ENCODE data around the gene KCNH1. TPM values are rescaled to one million over a fixed set of nuclear protein-coding genes. Genes with fewer than 3 reads are reported as not detected.

Gene KCNH1
- total RNA-seq, 4 donors from 2014 or later = 0.29 to 0.67 (median 0.38) TPM

GRCh38 chr1:210915890-210916507 lies 217.9 kb downstream of the KCNH1 start:
- Histone ChIP-seq H3K4me1 (no peaks in the 10 kb centered on the region), H3K4me3 (no peak overlapping the region), H3K36me3 (no peaks in the 10 kb centered on the region), H3K9me3 (no peaks in the 10 kb centered on the region), H3K27me3 (no peaks in the 10 kb centered on the region), H3K27ac (peak overlapping the region in 1 of 4 donors; percentile 31)
- intact Hi-C loops (cut with DNase I; ENCODE audit: low total_unique reads) = loop anchor here (10.0 kb wide), 1 partner anchor 209 kb away; no protein-coding TSS in a partner anchor
- TF ChIP-seq CTCF (IDR thresholded peaks at IDR 0.05 in 4 of 5, conservative IDR thresholded peaks at IDR 0.05 in 1 of 5) (no peak), POLR2A (IDR thresholded peaks at IDR 0.05) (no peak)
- DNase-seq = peak in 1 of 2 donors; percentile 25
- peak in 1 of 2 donors; percentile 50 for ATAC-seq
- in situ Hi-C loops (cut with MboI; ENCODE audit: low sequenced_read_pairs in 4 of 4) = no loop called here

GRCh38 chr1:210912752-210913151 lies 221.2 kb downstream of the KCNH1 start:
- in situ Hi-C loops (cut with MboI; ENCODE audit: low sequenced_read_pairs in 4 of 4) = no loop called here
- DNase-seq = no peak
- no peaks in the 10 kb centered on the region for H3K4me1 ChIP-seq
- no peak for ATAC-seq
- no peaks in the 10 kb centered on the region for H3K27me3 ChIP-seq
- no peak overlapping the region for H3K4me3 ChIP-seq
- H3K36me3 ChIP-seq = no peaks in the 10 kb centered on the region
- intact Hi-C loops (cut with DNase I; ENCODE audit: low total_unique reads) = loop anchor here (10.0 kb wide), 1 partner anchor 212 kb away; no protein-coding TSS in a partner anchor
- TF ChIP-seq CTCF (IDR thresholded peaks at IDR 0.05 in 4 of 5, conservative IDR thresholded peaks at IDR 0.05 in 1 of 5) (no peak), POLR2A (IDR thresholded peaks at IDR 0.05) (no peak)
- no peaks in the 10 kb centered on the region for H3K9me3 ChIP-seq
- H3K27ac ChIP-seq = no peak overlapping the region

GRCh38 chr1:210910020-210910575 lies 223.8 kb downstream of the KCNH1 start:
- ATAC-seq (peak; percentile 52 to 55), DNase-seq (no peak)
- TF ChIP-seq CTCF (IDR thresholded peaks at IDR 0.05 in 4 of 5, conservative IDR thresholded peaks at IDR 0.05 in 1 of 5) = no peak
- no peak for TF ChIP-seq POLR2A (IDR thresholded peaks at IDR 0.05)
- H3K36me3 ChIP-seq = no peaks in the 10 kb centered on the region
- no peaks in the 10 kb centered on the region for H3K9me3 ChIP-seq
- no peaks in the 10 kb centered on the region for H3K4me1 ChIP-seq
- in situ Hi-C loops (cut with MboI; ENCODE audit: low sequenced_read_pairs in 4 of 4) = no loop called here
- no peaks in the 10 kb centered on the region for H3K27me3 ChIP-seq
- intact Hi-C loops (cut with DNase I; ENCODE audit: low total_unique reads) = loop anchor here (10.0 kb wide), 1 partner anchor 215 kb away; no protein-coding TSS in a partner anchor
- H3K27ac ChIP-seq = peak overlapping the region in 3 of 4 donors; percentile 18 to 47 (median 29)
- no peak overlapping the region for H3K4me3 ChIP-seq

GRCh38 chr1:210908791-210909190 lies 225.2 kb downstream of the KCNH1 start:
- no peak for DNase-seq
- no peaks in the 10 kb centered on the region for H3K27me3 ChIP-seq
- H3K36me3 ChIP-seq = no peaks in the 10 kb centered on the region
- H3K9me3 ChIP-seq = no peaks in the 10 kb centered on the region
- H3K4me1 ChIP-seq = no peaks in the 10 kb centered on the region
- intact Hi-C loops (cut with DNase I; ENCODE audit: low total_unique reads) (no loop called here), in situ Hi-C loops (cut with MboI; ENCODE audit: low sequenced_read_pairs in 4 of 4) (no loop called here)
- H3K4me3 ChIP-seq = no peak overlapping the region
- H3K27ac ChIP-seq = no peak overlapping the region
- no peak for ATAC-seq
- TF ChIP-seq POLR2A (IDR thresholded peaks at IDR 0.05) = no peak
- no peak for TF ChIP-seq CTCF (IDR thresholded peaks at IDR 0.05 in 4 of 5, conservative IDR thresholded peaks at IDR 0.05 in 1 of 5)
